NCI-H2107 treated with DMSO at 0.1 percent for 48 hours (cell line): ENCODE results near the gene RBM45.
"Not testable (repeated sequence)": the region's sequence is repeated elsewhere in the genome, so short reads cannot be mapped to it uniquely, and the experiment has no call there.

ENCODE experiments used
- DNase-seq: peaks from one replicate; lab custom pipeline; 2025; ENCODE audit not compliant: unreplicated experiment; lab: John Stamatoyannopoulos, UW

Gene RBM45, protein sequence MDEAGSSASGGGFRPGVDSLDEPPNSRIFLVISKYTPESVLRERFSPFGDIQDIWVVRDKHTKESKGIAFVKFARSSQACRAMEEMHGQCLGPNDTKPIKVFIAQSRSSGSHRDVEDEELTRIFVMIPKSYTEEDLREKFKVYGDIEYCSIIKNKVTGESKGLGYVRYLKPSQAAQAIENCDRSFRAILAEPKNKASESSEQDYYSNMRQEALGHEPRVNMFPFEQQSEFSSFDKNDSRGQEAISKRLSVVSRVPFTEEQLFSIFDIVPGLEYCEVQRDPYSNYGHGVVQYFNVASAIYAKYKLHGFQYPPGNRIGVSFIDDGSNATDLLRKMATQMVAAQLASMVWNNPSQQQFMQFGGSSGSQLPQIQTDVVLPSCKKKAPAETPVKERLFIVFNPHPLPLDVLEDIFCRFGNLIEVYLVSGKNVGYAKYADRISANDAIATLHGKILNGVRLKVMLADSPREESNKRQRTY

DNA sequence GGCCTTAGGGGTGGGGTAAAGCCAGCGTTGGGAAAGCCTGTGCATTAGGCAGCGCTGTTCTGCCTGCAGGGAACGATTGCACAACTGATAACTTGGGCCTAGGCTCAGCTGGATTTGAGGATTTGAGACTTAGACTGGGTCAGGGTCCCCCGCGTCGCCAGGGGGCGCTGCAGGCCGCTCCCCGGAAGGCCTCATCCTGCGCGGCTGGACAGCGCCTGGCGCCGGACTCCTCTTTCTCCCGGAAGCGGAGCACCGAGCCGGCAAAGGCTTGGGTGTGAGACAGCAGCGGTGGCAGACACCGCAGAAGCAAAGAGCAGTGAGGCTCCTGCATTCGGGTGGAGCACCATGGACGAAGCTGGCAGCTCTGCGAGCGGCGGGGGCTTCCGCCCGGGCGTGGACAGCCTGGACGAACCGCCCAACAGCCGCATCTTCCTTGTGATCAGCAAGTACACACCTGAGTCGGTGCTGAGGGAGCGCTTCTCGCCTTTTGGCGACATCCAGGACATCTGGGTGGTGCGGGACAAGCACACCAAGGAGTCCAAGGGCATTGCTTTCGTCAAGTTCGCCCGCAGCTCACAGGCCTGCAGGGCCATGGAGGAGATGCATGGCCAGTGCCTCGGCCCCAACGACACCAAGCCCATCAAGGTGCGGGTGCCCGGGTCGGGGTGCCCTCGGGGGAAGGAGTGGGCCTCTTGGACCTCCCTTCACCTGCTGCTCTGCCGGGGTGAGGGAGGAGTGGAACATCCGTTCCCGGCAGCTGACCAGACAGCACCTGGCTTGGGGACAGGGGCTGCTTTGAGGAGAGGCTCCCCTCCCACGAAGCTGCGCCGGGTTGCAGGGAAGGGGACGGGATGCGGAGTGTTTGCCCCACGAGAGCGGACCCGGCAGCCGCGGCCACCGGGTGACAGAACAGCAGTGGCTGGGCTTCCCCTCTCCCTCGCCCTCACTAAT, at the start of gene RBM45:
RBM45 (plus strand) TSS at position 236 of the 951 bp plus-strand sequence; CDS start at position 346, 110 bp downstream.
- DNase-seq: peak; percentile 63

DNA sequence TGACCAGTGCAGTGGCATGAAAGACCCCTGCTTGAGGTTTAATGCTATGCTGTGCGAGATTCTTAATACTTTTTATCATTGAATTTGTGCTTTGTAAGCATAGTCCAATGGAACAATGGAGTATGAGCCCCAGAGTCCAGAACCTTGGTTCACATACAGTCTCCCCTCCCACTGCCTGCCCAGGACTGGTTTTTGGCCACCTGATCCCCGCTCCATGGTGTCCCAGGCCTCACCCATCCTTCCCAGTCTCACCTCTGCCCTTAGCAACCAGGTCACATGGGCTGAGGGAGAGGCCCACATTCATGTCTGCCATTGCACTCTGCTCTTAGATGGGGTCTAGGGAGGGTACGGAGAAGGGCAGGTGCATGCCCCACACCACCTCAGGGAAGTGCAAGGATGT, 45.9 kb upstream of the RBM45 start:
- no peak for DNase-seq

DNA sequence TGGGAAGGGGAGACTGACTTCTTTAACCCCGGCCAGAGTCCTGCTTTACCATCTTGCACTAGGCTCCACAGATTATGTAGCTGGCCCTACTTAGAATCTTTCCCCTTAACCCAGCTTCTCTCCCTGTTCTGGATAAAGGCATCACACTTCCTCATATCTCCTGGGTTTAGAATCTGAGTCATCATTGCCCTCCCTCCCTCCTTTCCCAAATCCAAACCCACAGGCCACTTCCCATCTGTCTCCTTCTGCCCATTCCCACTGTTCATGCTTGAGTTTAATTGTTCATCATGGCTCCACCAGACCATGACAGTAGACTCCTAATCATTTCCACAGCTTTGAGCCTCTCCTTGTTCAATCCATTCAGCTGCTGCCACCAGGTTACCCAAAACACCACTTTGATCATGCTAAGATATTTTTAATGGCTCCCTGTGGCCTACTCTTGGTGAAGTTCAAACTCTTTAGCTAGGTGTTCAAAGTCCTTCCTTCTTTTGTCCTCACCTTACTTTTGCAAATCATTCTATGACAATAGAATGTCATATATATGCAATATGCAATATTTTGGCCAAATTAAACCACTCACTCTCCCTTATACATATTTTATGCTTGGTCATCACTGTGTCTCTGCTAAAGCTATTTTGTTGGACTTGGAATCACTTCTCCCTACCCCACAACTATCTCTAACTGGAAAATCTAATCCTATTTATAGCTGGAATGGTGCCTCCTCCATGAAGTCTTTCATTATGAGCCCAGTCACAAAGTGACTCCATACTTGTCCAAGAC, 45.2 kb upstream of the RBM45 start:
- peak; percentile 56 for DNase-seq

DNA sequence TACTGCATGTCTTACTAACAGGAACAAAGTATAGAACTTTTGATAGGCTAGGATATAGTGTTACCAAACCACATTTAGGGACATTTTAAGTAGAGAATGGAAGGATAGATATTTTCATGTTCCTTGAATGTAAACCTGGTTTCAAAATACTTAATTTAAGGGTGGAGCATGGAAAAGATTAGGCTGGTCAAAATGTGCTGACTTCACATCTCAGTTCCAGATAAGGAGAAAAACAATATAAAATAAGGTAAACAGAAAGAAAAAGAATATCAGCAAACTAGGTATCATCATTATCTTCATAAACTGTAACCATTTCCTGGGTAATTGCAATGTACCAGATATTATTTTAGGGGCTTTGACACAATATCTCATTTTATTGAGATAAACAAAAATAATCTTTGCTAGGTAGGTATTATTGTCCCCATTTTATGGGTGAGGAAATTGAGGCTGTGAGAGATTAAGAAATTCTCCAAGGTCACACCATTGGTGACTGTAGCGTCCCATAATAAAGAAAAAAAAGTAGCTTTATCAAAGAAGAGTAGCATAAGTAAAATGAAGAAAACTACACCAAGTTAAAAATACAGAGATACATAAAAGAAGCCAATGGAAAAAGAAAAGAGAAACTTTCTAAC, 43.3 kb upstream of the RBM45 start:
- DNase-seq: no peak

GRCh38 chr2:178069551-178069950, 42.7 kb upstream of the RBM45 start:
- DNase-seq: no peak

DNA sequence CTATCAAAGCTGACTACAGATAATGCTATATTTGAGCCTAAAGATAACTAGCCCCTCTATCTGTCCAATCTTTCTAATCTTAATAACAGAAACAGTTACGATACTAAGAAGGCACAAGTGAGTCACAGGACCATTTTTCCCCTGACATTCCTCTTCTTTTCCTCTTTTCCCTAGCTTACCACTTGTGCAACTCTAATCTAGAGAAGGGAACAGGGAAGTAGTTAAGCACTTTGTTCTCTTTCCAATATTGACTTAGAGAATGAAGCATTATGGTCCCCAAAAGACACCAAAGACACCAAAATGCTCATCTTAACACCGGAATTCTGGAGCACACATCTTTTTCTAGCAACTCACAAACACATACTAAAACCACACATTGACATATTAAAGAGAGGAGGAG, 41.4 kb upstream of the RBM45 start:
- no peak for DNase-seq

DNA sequence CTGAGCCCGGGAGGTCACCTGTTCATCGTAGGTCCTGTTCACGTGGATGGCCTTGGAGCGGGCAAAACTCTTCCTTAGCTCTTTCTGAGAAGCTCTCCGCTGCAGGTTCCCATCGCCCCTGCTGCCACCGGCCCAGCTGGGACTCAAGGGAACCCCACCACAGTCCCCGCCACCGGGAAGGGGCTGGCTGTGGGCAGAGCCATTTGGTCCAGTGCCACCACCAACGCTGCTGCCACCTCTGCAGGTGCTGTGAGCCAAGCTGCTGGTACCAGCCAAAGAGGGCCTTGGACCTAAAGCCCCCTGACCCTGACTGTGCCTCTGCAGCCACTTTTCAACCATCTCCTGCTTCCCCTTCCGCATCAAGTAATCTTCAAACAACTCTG, 40.2 kb upstream of the RBM45 start:
- no peak for DNase-seq

DNA sequence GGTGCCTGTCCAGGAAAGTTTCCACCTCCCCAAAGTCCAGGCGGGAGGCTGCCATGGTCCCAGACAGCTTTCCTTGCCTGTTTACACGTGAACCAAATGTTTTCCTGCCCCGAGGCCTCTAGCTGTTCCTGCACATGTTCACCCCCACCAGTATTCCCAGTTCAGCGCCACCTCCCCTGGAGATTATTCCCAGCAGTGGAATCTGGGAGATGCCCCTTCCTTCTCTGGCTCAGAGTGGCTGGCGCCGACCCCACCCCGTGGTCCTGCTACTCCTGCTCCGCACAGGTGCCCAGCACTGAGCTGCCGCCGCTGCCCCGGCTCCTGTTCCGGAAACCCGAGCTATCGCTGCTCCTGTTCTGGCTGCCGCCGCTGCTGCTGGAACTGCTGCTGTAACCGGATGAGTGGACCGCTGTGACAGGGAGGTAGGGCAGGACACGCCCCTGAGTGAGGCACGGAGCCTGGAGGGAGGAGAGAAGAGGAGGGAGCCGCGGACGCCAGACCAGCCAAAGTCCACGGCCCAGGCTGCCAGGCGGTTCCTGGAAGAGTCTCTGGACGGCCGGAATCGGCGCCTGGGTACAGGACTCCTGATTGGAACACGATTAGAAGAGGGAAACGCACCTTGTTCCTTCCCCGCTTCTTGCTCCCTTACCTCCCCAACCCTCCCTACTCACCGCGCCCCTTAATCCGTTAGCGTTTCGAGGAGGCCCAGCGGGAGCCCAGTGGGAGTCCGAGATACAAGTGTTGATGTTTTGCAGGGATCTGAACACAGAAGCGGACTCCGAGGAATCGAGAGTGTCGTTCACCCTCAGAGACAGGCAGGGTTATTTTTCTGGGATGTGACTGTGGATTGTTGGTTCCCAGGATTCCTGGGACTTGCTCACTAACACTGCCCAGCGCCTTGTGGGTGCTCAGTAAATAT, 39.6 kb upstream of the RBM45 start, which contains the start of gene PDE11A:
PDE11A (minus strand) TSS at position 395 of the 919 bp plus-strand sequence; CDS start at position 55, 340 bp downstream.
- peak; percentile 85 for DNase-seq

DNA sequence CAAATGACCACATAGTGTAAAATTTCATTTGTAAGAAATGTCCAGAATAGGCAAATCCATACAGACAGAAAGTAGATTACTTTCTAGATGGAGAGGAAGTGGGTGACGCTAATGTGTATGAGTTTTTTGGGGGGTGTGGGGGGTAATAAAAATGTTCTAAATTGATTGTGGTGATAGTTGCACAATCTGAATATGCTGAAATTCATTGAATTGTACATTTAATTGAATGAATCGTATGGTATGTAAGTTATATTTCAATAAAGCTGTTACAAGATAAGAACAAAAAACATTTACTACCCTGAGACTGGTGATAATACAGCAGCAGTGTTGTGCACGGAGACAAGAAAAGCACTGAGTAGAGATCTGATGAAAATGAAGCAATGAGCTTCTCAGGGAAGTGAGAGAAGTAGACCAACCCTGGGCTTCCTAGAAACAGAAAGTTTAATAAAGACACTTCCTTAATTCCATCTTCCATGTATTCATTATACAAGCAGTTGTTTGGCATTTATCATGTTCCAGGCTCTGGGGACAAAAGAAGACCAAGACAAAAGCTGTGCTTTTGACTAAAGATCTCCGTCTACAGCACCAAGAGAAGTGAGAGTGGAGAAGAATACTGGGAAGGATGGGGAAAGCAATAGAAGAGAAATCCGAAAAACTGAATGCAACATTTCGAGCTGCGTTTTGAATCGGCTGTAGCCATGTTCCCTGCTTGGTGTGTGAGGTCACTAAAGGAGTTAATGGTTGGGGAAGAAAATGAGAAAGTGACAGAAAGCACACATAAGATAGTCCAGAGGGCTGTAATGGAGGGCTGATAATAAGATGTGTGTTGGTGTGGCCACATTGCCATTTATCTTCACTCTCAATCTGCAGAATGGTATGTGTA, 37.9 kb upstream of the RBM45 start:
- DNase-seq: no peak

DNA sequence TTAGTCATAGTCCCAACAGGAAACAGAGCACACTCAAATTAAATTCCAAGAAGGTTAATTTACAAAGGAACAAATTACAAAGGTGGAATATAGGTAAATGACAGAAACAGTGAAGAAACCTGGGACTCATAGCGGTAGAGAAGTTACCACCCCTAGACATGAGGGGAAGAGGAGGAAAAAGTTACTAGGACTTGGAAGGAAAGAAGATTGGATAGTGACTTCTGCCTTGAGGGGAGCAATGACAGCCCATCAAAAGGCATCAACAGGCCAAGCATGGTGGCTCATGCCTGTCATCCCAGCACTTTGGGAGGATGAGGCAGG, 37.3 kb upstream of the RBM45 start:
- no peak for DNase-seq

GRCh38 chr2:178076130-178076529, 36.1 kb upstream of the RBM45 start:
- no peak for DNase-seq

GRCh38 chr2:178079279-178079678, 33.0 kb upstream of the RBM45 start:
- not testable (repeated sequence) for DNase-seq

- DNase-seq: no peak
Observed at GRCh38 chr2:178082408-178083045, 29.7 kb upstream of the RBM45 start.

- no peak for DNase-seq
Observed at GRCh38 chr2:178084273-178084672, 28.0 kb upstream of the RBM45 start.

- DNase-seq: no peak
Observed at GRCh38 chr2:178088774-178089270, 23.4 kb upstream of the RBM45 start.

GRCh38 chr2:178093471-178093870, 18.8 kb upstream of the RBM45 start:
- DNase-seq: no peak

GRCh38 chr2:178101321-178102079, 10.7 kb upstream of the RBM45 start:
- no peak for DNase-seq
